ENCODE results near the gene MSLN. TPM values are rescaled to one million over a fixed set of nuclear protein-coding genes. Genes with fewer than 3 reads are reported as not detected.
A peak's percentile ranks its signal among the peaks of the same experiment; 100 is the strongest.

The MSLN gene
- total and polyA plus RNA-seq, 2 donors, result 0.61 to 2.6 TPM

DNA sequence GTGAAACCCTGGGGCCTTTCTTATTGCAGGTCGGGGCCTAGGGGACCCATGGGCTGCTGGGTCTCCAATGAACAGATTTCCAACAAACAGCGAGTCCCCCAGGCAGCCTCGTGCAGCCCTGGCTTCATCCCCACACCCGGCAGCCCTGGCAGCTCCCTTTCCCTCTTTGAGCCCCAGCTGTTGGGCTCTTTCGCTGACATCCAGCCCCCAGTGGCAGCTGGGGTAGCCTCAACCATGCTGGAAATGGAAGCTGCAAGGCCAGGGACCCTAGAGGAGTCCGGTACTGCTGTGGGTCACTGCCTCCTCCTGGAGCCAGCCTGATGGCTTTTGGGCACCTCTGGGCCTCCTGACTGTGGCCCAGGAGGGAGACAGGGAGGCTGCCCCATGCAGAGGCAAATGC, 21.7 kb downstream of the MSLN start:
- Histone ChIP-seq H3K9me3 (ENCODE audit: control insufficient read depth in 2 of 2, insufficient read depth in 1 of 2, low read length in 1 of 2) (no peaks in the 10 kb centered on the region), H3K27ac (ENCODE audit: low read depth in 1 of 2, low read length in 1 of 2) (no peak overlapping the region), H3K4me1 (ENCODE audit: control insufficient read depth in 2 of 2, insufficient read depth in 2 of 2, low read length in 2 of 2) (peaks cover 2 to 3% of the 10 kb centered on the region in 2 donors), H3K27me3 (ENCODE audit: control insufficient read depth in 2 of 2, insufficient read depth in 1 of 2, low read length in 1 of 2) (peaks cover 0 to 30% of the 10 kb centered on the region in 2 donors), H3K4me3 (ENCODE audit: low read length in 2 of 2) (no peak overlapping the region), H3K36me3 (ENCODE audit: control insufficient read depth in 2 of 2, insufficient read depth in 2 of 2, low read length in 1 of 2) (peaks cover 14 to 26% of the 10 kb centered on the region in 2 donors)
- no peak for DNase-seq (ENCODE audit: low read depth in 6 of 9, low spot score in 9 of 9)
- 78% methylated on average over 6 of the region's 6 CpGs for WGBS

DNA sequence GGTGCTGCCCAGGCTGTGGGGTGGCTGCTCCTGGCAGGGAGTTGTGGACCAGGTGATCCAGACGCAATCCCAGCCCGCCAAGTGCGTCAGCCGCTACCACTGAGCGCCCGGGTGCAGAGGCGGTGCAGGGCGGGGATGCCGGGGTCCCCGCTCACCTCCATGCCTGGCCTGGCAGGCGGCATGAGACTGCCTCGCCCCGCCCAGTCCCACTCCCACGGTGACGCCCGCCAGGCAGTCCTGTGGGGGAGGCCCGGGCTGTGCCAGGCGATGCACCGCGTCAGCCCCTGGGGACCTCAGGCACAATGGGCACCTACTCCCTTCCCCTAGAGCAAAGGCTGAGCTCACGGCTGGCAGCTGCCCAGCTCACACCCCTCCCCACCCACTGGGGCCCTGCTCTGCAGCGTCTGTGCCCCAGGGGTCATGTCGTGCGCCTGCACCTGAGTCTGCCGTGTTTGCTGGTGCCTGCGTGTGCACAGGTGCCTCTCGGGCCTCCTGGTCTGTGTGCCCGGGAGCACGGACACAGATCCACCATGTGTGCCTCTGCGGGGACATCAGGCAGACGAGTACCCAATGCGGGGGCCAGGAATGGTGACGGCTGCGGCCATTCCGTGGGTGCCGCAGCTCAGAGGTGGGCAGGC, 22.4 kb downstream of the MSLN start:
- 83% methylated on average over 36 of the region's 36 CpGs for WGBS
- DNase-seq (ENCODE audit: low read depth in 6 of 9, low spot score in 9 of 9), result no peak
- H3K27me3 ChIP-seq (ENCODE audit: control insufficient read depth in 2 of 2, insufficient read depth in 1 of 2, low read length in 1 of 2), result peaks cover 0 to 26% of the 10 kb centered on the region in 2 donors

DNA sequence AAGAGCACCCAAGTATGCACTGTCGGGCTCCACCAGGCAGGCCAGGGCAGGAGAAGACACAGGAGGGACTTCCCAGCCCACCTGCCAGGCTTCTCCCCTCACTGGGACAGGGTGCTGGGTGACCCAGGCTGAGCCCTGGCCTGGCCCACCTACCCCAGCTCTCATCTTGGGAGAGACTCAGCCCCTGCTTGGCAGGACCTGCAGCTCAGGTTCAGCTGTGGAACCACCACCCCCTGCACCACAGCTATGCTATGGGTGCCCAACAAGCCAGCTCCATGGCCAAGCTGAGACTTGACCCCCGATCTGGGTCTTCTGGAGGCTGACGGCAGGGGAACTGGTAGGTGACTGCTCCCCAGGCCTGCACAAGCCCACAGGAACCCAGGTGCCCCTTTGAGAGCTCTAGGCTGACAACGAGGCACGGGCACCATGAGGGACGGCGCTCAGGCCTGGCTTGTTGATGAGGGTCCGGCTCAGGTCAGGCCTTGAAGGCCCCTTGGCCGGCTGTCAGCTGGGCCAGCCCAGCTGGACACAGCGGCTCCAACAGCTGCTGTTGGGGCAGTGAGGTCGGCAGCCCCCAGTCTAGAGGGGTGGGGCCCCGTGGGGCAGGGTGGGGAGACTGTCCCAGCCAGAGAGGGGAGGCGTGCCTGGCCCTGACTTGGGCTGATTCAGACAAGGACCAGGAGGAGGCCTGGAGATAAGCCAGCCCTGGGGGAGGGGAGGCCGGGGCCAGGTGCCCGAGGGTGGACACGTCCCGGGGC, 23.0 kb downstream of the MSLN start:
- Histone ChIP-seq H3K4me3 (ENCODE audit: low read length in 2 of 2) (no peak overlapping the region), H3K27ac (ENCODE audit: low read depth in 1 of 2, low read length in 1 of 2) (no peak overlapping the region), H3K27me3 (ENCODE audit: control insufficient read depth in 2 of 2, insufficient read depth in 1 of 2, low read length in 1 of 2) (peaks cover 0 to 19% of the 10 kb centered on the region in 2 donors), H3K9me3 (ENCODE audit: control insufficient read depth in 2 of 2, insufficient read depth in 1 of 2, low read length in 1 of 2) (no peaks in the 10 kb centered on the region), H3K4me1 (ENCODE audit: control insufficient read depth in 2 of 2, insufficient read depth in 2 of 2, low read length in 2 of 2) (peaks cover 6 to 7% of the 10 kb centered on the region in 2 donors), H3K36me3 (ENCODE audit: control insufficient read depth in 2 of 2, insufficient read depth in 2 of 2, low read length in 1 of 2) (peaks cover 14 to 27% of the 10 kb centered on the region in 2 donors)
- 79% methylated on average over 17 of the region's 17 CpGs for WGBS
- no peak for DNase-seq (ENCODE audit: low read depth in 6 of 9, low spot score in 9 of 9)

More for the DNA sequence above, 22.4 kb downstream of the MSLN start:
- Histone ChIP-seq H3K36me3 (ENCODE audit: control insufficient read depth in 2 of 2, insufficient read depth in 2 of 2, low read length in 1 of 2) (peaks cover 14 to 27% of the 10 kb centered on the region in 2 donors), H3K27ac (ENCODE audit: low read depth in 1 of 2, low read length in 1 of 2) (no peak overlapping the region), H3K4me3 (ENCODE audit: low read length in 2 of 2) (no peak overlapping the region), H3K9me3 (ENCODE audit: control insufficient read depth in 2 of 2, insufficient read depth in 1 of 2, low read length in 1 of 2) (no peaks in the 10 kb centered on the region), H3K4me1 (ENCODE audit: control insufficient read depth in 2 of 2, insufficient read depth in 2 of 2, low read length in 2 of 2) (peaks cover 6 to 7% of the 10 kb centered on the region in 2 donors)

DNA sequence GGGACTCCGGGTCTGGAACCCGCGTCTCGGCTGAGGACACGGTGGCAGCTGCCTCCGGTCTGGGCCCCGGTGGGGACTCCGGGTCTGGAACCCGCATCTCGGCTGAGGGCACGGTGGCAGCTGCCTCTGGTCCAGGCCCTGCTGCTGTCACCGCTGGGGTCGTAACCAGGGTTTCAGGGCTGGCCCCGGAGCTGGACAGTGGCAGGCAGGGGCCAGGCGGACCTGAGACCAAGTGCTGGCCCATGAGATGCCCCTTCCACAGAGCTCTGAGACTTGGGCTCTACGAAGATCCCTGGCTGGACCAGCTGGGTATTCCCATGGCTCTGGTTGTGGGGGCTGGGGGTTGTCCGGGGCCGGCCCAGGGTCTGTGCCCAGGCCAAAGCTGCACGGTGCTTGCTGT, 23.9 kb downstream of the MSLN start:
- Histone ChIP-seq H3K27me3 (ENCODE audit: control insufficient read depth in 2 of 2, insufficient read depth in 1 of 2, low read length in 1 of 2) (peaks cover 0 to 13% of the 10 kb centered on the region in 2 donors), H3K27ac (ENCODE audit: low read depth in 1 of 2, low read length in 1 of 2) (no peak overlapping the region), H3K36me3 (ENCODE audit: control insufficient read depth in 2 of 2, insufficient read depth in 2 of 2, low read length in 1 of 2) (peaks cover 14 to 27% of the 10 kb centered on the region in 2 donors), H3K9me3 (ENCODE audit: control insufficient read depth in 2 of 2, insufficient read depth in 1 of 2, low read length in 1 of 2) (peaks cover 0 to 3% of the 10 kb centered on the region in 2 donors), H3K4me1 (ENCODE audit: control insufficient read depth in 2 of 2, insufficient read depth in 2 of 2, low read length in 2 of 2) (peaks cover 13 to 14% of the 10 kb centered on the region in 2 donors), H3K4me3 (ENCODE audit: low read length in 2 of 2) (no peak overlapping the region)
- no peak for DNase-seq (ENCODE audit: low read depth in 6 of 9, low spot score in 9 of 9)
- WGBS, result 97% methylated on average over 19 of the region's 19 CpGs

DNA sequence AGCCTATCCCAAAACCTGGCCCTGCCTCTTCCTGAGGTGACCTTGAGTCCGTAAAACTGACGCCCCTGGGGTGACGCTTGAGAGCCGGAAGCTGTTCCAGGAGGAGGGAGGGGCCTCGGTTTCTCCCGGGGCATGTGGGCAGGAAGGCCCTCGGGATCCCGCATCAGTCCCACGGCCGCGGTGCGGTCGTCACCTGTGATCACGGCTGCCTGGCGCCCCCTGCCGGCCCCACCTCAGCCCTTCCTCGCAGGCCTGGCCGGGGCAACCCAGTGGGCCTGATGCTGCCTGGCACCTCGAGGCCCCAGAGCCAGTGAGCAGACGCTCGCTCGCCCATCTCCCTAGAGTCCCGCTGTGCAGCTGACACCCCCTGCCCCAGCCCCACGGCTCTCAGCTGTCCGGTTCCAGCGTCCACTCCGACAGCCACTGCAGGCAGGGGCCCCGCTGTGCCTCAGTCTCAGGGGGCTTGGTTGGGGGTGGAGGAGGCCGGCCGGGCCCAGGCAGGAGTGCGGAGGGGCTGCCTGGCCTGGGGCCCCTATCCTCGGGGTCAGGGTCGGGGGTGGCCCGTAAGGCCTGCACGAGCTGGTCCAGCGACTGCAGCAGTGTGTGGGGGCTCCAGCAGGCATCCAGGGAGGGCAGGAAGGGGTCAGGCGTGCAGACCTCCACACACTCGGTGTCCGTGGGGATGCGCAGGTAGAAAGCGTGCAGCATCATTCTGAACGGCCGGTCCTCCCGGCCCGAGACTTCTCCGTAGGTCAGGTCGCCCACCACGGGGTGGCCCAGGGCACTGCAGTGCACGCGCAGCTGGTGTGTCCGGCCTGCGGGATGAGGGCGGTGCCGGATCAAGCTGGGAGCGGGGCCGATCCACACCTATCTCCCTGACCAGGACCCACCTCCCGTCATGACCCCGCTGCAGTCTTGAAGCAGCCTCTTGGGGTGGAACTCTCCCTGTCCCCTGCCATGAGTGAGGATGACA, 25.3 kb downstream of the MSLN start:
- H3K4me1 ChIP-seq (ENCODE audit: control insufficient read depth in 2 of 2, insufficient read depth in 2 of 2, low read length in 2 of 2), result peaks cover 15 to 18% of the 10 kb centered on the region in 2 donors
- peaks cover 18 to 27% of the 10 kb centered on the region in 2 donors for H3K36me3 ChIP-seq (ENCODE audit: control insufficient read depth in 2 of 2, insufficient read depth in 2 of 2, low read length in 1 of 2)
- H3K27ac ChIP-seq (ENCODE audit: low read depth in 1 of 2, low read length in 1 of 2), result no peak overlapping the region
- peaks cover 0 to 6% of the 10 kb centered on the region in 2 donors for H3K9me3 ChIP-seq (ENCODE audit: control insufficient read depth in 2 of 2, insufficient read depth in 1 of 2, low read length in 1 of 2)
- no peak overlapping the region for H3K4me3 ChIP-seq (ENCODE audit: low read length in 2 of 2)
- peak in 4 of 9 donors; percentile 24 to 62 (median 52) for DNase-seq (ENCODE audit: low read depth in 6 of 9, low spot score in 9 of 9)
- 75% methylated on average over 58 of the region's 58 CpGs for WGBS
- peaks cover 0 to 11% of the 10 kb centered on the region in 2 donors for H3K27me3 ChIP-seq (ENCODE audit: control insufficient read depth in 2 of 2, insufficient read depth in 1 of 2, low read length in 1 of 2)

DNA sequence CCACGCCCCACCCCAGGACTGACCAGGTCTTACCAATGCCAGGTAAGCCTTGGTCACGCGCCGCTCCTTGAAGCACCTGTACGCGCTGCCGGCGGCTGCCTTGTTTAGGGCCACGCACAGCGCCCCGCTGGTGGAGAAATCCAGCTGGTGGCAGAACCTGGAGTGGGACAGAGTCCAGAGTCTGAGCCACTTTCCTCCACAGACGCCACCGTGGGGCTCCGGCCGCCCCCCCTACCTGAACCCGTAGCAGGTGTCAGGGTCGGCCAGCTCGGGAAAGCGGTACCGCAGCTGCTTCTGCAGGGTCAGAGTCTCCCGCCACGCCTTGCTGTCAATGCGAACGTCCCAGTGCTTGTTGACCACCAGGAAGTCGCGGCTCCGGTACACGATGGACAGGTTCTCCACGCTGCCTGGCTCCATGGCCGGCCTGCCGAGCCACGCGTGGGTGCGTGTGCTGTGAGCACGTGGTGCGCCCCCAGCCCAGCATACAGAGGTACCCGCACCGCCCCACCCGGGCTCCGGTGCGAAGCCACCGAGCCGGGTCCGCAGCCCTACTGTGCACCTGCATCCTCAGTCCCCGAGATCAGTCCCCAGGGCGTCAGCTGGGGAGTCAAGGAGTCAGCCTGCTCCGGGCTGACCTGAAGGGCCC, 26.9 kb downstream of the MSLN start:
- Histone ChIP-seq H3K4me1 (ENCODE audit: control insufficient read depth in 2 of 2, insufficient read depth in 2 of 2, low read length in 2 of 2) (peaks cover 15 to 18% of the 10 kb centered on the region in 2 donors), H3K9me3 (ENCODE audit: control insufficient read depth in 2 of 2, insufficient read depth in 1 of 2, low read length in 1 of 2) (peaks cover 0 to 6% of the 10 kb centered on the region in 2 donors), H3K36me3 (ENCODE audit: control insufficient read depth in 2 of 2, insufficient read depth in 2 of 2, low read length in 1 of 2) (peaks cover 28 to 38% of the 10 kb centered on the region in 2 donors), H3K27ac (ENCODE audit: low read depth in 1 of 2, low read length in 1 of 2) (no peak overlapping the region), H3K4me3 (ENCODE audit: low read length in 2 of 2) (peak overlapping the region; percentile 76 to 95), H3K27me3 (ENCODE audit: control insufficient read depth in 2 of 2, insufficient read depth in 1 of 2, low read length in 1 of 2) (peaks cover 0 to 3% of the 10 kb centered on the region in 2 donors)
- 51% methylated on average over 47 of the region's 47 CpGs for WGBS
- DNase-seq (ENCODE audit: low read depth in 6 of 9, low spot score in 9 of 9), result no peak

DNA sequence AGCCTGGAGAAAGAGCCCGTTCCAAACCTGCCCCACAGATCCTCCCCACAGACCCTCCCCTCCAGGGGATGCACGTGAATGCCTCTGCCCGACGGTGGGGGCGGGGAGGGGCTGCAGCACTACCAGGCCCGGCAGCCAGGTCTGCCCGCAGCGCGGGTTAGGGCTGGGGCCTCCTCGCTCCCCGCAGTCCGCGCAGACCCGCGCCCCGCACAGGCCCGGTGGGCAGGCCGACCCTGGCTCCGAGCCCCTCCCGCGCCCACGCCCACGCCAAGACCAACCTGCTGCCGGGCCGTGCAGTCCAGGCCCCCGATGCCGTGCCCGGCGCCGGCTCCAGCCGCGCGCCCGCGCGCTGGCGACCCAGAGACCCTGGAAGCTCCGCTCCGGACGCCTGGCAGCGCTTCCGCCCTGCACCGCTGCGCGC, 27.5 kb downstream of the MSLN start, which contains the start of gene RPUSD1:
TSS of gene RPUSD1 (minus strand) at position 404 of the 421 bp plus-strand sequence. CDS start 644 bp downstream, outside the sequence.
- no peak for DNase-seq (ENCODE audit: low read depth in 6 of 9, low spot score in 9 of 9)
- Histone ChIP-seq H3K4me3 (ENCODE audit: low read length in 2 of 2) (peak within 1 kb of the TSS; percentile 76 to 95), H3K36me3 (ENCODE audit: control insufficient read depth in 2 of 2, insufficient read depth in 2 of 2, low read length in 1 of 2) (peaks cover 28 to 44% of the 10 kb centered on the region in 2 donors), H3K27me3 (ENCODE audit: control insufficient read depth in 2 of 2, insufficient read depth in 1 of 2, low read length in 1 of 2) (peaks cover 0 to 3% of the 10 kb centered on the region in 2 donors), H3K27ac (ENCODE audit: low read depth in 1 of 2, low read length in 1 of 2) (peak within 1 kb of the TSS in 1 of 2 donors; percentile 74), H3K4me1 (ENCODE audit: control insufficient read depth in 2 of 2, insufficient read depth in 2 of 2, low read length in 2 of 2) (peaks cover 15 to 18% of the 10 kb centered on the region in 2 donors), H3K9me3 (ENCODE audit: control insufficient read depth in 2 of 2, insufficient read depth in 1 of 2, low read length in 1 of 2) (peaks cover 0 to 6% of the 10 kb centered on the region in 2 donors)
- WGBS, result under 1% methylated on average over 45 of the region's 45 CpGs
